Ovary (tissue), 9 donors: ENCODE results near the gene CTNNA3. TPM values are rescaled to one million over a fixed set of nuclear protein-coding genes. Genes with fewer than 3 reads are reported as not detected.

Source experiments
- DNase-seq, 5 donors: peaks; one replicate each; pipeline ENCODE4 v3.0.0-alpha.2; 2019 to 2020
- H3K27ac ChIP-seq, 2 donors: fragments of 200-600 bp; one replicate each; pipeline versions ENCODE4 v1.5.1 to v1.8.0; 2019 to 2022
- H3K27me3 ChIP-seq: fragments of 200-600 bp; one replicate; pipeline ENCODE4 v1.8.0; 2022
- H3K36me3 ChIP-seq: fragments of 200-600 bp; sonication (generic); one replicate; pipeline ENCODE4 v1.5.1; 2019
- H3K4me1 ChIP-seq: one replicate; pipeline ENCODE4 v1.8.1; 2013; ENCODE audit warnings: mild to moderate bottlenecking, moderate library complexity; ENCODE audit not compliant: insufficient read depth
- H3K4me3 ChIP-seq: fragments of 200-600 bp; sonication (generic); one replicate; pipeline ENCODE4 v1.5.1; 2017
- H3K9me3 ChIP-seq, 2 donors: fragments of 200-600 bp in 1 of 2; sonication (generic) in 1 of 2; one replicate each; pipeline versions ENCODE4 v1.5.1 to v1.8.1; 2013 to 2019; ENCODE audit warnings: mild to moderate bottlenecking in 1 of 2, moderate library complexity in 1 of 2
- CTCF ChIP-seq, 3 donors: fragments of 450-650 bp in 2 of 3; fragments of 200-600 bp in 1 of 3; IDR thresholded peaks; one replicate each; pipeline versions ENCODE4 v1.5.1 to v1.8.0; 2016 to 2022; ENCODE audit warnings: antibody characterized with exemption in 3 of 3, mild to moderate bottlenecking in 1 of 3
- EP300 ChIP-seq: sonication (generic); formaldehyde crosslinking; IDR thresholded peaks from one replicate; pipeline ENCODE4 v1.6.1; 2017; ENCODE audit warnings: antibody characterized with exemption
- POLR2A ChIP-seq: fragments of 450-650 bp; IDR thresholded peaks from one replicate; pipeline ENCODE4 v1.6.1; 2017; ENCODE audit warnings: antibody characterized with exemption, mild to moderate bottlenecking, moderate library complexity
- WGBS, 3 donors: extraction: QIAGEN DNeasy Blood & Tissue Kit in 1 of 3; methylation state at CpG; one replicate each; pipeline versions ENCODE4 v1.1.5 to v1.1.7; 2013 to 2017; 5-methylcytosine and 5-hydroxymethylcytosine counted together
- intact Hi-C, 4 donors: fragments of 100-400 bp; cut with DNase I; formaldehyde crosslinking; loops; one replicate each; pipeline versions ENCODE4 v1.11.0 to v1.15.1; 2022 to 2023
- polyA plus RNA-seq, 2 donors: library from polyadenylated mRNA; stranded (reverse); fragments of 200-250 nt in 1 of 2; fragments of 350-450 nt in 1 of 2; fragmentation: Illumina TruSeq in 1 of 2; extraction: RNeasy Lipid Tissue Mini Kit (QIAGEN cat#74804) in 1 of 2; gene quantifications; one replicate each; pipeline ENCODE4 v1.2.3, GENCODE V29; 2013 to 2014
- total RNA-seq, 7 donors: library from RNA; depleted of rRNA in 2 of 7; stranded (reverse); fragments of >200 nt in 2 of 7; fragmentation: NEBNext Ultra II Directional in 3 of 7; extraction: Animal tissue kit (Norgen Biotek cat#: 25700) in 3 of 7; gene quantifications; one replicate each; pipeline versions ENCODE4 v1.1.0 to v1.2.4, GENCODE V29; 2016 to 2023
- donor health status: DM: no; HTN: no; CAD: no; lungs with moderate emphysema.
- donor health status: DM: no; HTN: no; CAD: no.
- donor health status: Bipolar disorder and iron deficiency.
- donor health status: DM: yes; HTN: yes; CAD: no.
- donor health status: DM: no; HTN: no; CAD: no.
- donor health status: DM: yes; HTN: yes; CAD: no.

The CTNNA3 gene
- total and polyA plus RNA-seq, 9 donors: 1.9 to 9.7 (median 4.0) TPM

- intact Hi-C loops: no loop called here
- no peaks in the 10 kb centered on the region for H3K36me3 ChIP-seq
- 54 to 73% (median 71%) methylated on average over 1 of the region's 1 CpG for WGBS, 3 donors
These were observed 872.7 kb downstream of the CTNNA3 start for GRCh38 chr10:66823301-66823700.

DNA sequence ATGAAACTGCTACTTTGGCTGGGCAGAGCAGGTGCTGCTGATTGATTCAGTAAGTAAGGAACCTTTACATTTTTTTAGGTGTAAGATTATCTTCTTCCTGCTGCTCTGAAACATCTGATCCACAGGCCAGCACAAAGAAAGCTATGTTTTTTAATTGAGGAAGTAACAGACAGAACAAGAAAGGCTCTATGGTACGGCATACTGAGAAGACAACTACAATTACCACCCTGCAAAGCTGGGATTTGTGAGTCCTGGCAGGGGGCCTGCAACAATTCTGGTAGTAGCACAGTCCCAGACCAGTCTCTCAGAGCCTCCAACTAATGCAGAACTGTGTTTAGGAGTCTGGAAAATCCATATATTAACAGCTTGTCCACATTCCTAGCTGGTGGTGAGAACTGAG is 873.2 kb downstream of the CTNNA3 start:
- no peak for TF ChIP-seq CTCF (IDR thresholded peaks at IDR 0.05)
- no peak for TF ChIP-seq EP300
- no peak for TF ChIP-seq POLR2A
- no peak for DNase-seq
- no peaks in the 10 kb centered on the region for H3K27me3 ChIP-seq
- H3K4me3 ChIP-seq: no peak overlapping the region
- H3K9me3 ChIP-seq: no peaks in the 10 kb centered on the region
- H3K27ac ChIP-seq: no peak overlapping the region
- 83 to 90% (median 83%) methylated on average over 1 of the region's 1 CpG for WGBS, 3 donors
- H3K4me1 ChIP-seq: no peaks in the 10 kb centered on the region
- intact Hi-C loops: no loop called here
- H3K36me3 ChIP-seq: no peaks in the 10 kb centered on the region

More at GRCh38 chr10:66823301-66823700, 872.7 kb downstream of the CTNNA3 start:
- TF ChIP-seq EP300 (no peak), CTCF (IDR thresholded peaks at IDR 0.05) (no peak), POLR2A (no peak)
- no peak for DNase-seq
- H3K4me3 ChIP-seq: no peak overlapping the region
- H3K27me3 ChIP-seq: no peaks in the 10 kb centered on the region
- H3K27ac ChIP-seq: no peak overlapping the region
- H3K4me1 ChIP-seq: no peaks in the 10 kb centered on the region
- H3K9me3 ChIP-seq: no peaks in the 10 kb centered on the region

GRCh38 chr10:66819691-66820090 is 876.3 kb downstream of the CTNNA3 start:
- Histone ChIP-seq H3K36me3 (no peaks in the 10 kb centered on the region), H3K27me3 (no peaks in the 10 kb centered on the region), H3K9me3 (no peaks in the 10 kb centered on the region), H3K4me1 (no peaks in the 10 kb centered on the region), H3K4me3 (no peak overlapping the region), H3K27ac (no peak overlapping the region)
- intact Hi-C loops: no loop called here
- TF ChIP-seq CTCF (IDR thresholded peaks at IDR 0.05): no peak
- TF ChIP-seq POLR2A: no peak
- DNase-seq: no peak

- no peaks in the 10 kb centered on the region for H3K9me3 ChIP-seq
- 56 to 65% (median 65%) methylated on average over 2 of the region's 2 CpGs for WGBS, 3 donors
- no peak for DNase-seq
- no peak overlapping the region for H3K27ac ChIP-seq
- no peaks in the 10 kb centered on the region for H3K4me1 ChIP-seq
- intact Hi-C loops: no loop called here
- no peaks in the 10 kb centered on the region for H3K36me3 ChIP-seq
- H3K27me3 ChIP-seq: no peaks in the 10 kb centered on the region
- H3K4me3 ChIP-seq: no peak overlapping the region
- no peak for TF ChIP-seq CTCF (IDR thresholded peaks at IDR 0.05)
- TF ChIP-seq POLR2A: no peak
- no peak for TF ChIP-seq EP300
These were observed 882.9 kb downstream of the CTNNA3 start for GRCh38 chr10:66813122-66813521.

DNA sequence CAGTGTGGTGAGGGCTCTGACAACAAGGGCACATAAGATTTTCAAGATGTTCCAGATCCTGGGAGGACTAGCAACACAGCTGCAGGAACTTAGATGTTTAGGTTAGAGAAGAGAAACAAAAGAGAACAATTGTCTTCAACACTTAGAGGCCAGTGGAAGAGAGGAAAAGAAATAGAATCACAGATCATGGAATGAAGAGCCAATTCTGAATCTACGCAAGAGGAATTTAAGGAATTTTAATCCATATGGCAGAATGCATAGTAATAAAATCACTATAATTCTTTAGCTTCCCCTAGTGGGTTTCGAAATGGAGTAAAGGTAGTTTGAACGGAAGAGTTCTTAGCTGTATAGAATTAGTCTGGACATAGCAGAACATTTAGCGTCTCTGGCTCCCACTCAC is 884.8 kb downstream of the CTNNA3 start:
- H3K4me3 ChIP-seq: no peak overlapping the region
- no peaks in the 10 kb centered on the region for H3K4me1 ChIP-seq
- H3K27ac ChIP-seq: no peak overlapping the region
- TF ChIP-seq CTCF (IDR thresholded peaks at IDR 0.05) (no peak), POLR2A (no peak), EP300 (no peak)
- H3K36me3 ChIP-seq: no peaks in the 10 kb centered on the region
- no peaks in the 10 kb centered on the region for H3K27me3 ChIP-seq
- 93 to 95% (median 94%) methylated on average over 4 of the region's 4 CpGs for WGBS, 3 donors
- intact Hi-C loops: no loop called here
- DNase-seq: no peak
- no peaks in the 10 kb centered on the region for H3K9me3 ChIP-seq
